Measurements from ENCODE around the gene MPL.

MPL gene

GRCh38 chr1:43327549-43328292, 9.9 kb upstream of the MPL start:
- DNase-seq: no peak

- no peak for DNase-seq
Measured at GRCh38 chr1:43329995-43330751, 7.4 kb upstream of the MPL start.

GRCh38 chr1:43331688-43332087, 5.9 kb upstream of the MPL start:
- no peak for DNase-seq

GRCh38 chr1:43334453-43335205, 3.0 kb upstream of the MPL start:
- no peak for DNase-seq

DNA sequence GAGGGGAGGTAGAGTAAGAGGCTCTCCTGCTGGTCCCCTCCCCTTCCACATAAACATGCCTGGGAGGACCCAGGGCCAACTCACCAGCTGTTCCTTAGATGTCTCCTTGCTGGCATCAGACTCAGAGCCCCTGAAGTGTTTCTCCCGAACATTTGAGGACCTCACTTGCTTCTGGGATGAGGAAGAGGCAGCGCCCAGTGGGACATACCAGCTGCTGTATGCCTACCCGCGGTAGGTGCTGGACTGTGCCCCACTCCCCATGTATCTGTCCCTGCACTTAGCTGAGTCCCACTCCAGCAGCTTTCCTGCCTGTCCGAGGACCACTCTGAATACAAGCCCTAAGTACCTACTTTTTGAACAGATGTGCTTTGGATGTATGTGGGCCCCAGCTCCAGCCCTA, 383 bp downstream of the MPL start:
- no peak for DNase-seq

DNA sequence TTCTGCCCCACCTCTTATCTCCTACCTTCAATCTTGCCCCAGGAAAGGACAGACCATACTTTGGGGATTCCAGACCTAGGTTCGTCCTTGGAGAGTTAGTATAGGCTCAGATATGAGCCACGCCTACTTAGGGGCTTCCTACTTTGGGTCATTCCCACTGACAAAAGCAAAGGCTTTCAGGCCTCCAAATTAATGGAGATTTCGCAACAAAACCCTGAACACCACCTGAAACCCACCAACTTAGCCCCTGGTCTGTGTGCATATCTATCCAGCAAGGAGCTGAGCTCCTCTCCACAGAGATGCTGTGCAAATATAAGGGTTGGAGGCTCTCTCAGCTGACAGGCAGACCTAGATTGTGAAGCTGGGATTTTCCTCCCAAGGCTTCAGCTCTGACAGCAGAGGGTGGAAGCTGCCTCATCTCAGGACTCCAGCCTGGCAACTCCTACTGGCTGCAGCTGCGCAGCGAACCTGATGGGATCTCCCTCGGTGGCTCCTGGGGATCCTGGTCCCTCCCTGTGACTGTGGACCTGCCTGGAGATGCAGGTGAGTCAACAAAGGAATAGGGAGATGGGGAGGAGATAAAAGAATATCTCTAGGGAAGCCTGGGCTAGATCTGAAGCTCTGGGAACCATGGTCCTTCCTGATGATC, 2.1 kb downstream of the MPL start:
- DNase-seq: no peak

DNA sequence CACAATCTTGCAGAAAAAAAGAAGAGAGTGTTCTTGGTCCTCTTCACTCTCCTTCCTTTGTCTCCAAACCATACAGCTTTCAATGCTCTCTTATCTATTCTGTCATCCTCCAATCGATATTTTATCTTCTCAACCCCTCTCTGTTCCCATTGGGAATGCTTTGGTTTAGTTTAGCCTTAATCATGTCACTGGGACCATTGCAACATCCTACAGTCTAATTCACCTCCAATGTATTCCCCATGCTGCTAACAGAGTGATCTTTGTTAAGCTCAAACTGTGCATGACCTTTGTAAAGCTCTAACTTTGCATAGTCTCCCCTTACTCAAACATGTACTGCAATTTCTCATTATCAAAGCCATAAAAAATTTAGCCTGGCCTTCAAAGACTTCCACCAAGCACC, 2.9 kb downstream of the MPL start:
- DNase-seq: no peak

GRCh38 chr1:43344267-43344850, 6.7 kb downstream of the MPL start:
- no peak for DNase-seq

DNA sequence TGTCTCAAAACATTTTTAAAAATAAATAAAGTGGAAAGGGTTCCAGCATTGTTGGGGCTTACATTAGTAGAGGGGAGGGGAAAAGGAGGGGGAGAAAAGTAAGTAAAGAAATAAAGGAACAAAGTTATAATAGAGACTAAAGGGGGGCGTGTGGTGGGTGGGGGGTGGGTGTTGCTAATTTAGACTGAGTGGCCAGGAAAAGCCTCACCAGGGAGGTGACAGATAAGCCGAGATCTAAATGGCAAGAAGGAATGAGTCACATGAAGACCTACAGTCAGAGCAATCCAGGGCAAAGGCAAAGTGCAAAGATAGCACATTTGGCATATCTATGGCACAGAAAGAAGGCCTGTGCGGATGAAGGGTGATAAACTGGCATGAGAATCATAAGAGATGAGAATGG, 7.5 kb downstream of the MPL start:
- DNase-seq: no peak

- no peak for DNase-seq
Measured at GRCh38 chr1:43346636-43347035, 9.0 kb downstream of the MPL start.

DNA sequence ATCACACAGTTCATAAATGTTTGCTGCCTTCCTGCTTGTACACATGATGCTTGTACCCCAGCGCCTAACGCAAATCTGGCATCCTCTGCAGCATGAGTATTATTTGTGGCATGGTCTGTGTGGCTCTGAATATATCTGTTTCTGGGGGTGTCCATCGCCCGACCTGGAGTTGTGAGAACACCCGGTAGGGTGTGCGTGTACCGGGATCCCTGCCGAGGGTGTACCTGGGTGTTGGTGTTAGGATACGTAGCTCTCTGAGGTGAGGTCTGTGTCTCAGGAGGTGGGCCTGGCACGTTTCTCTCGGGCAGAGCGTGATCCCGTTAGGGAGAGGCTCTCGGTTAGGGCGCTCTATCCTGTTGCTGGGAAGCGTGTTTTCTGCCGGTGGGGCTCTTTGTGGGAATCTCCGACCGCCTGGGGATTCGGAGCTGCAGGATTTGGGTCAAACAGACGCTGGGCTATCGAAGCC, 10.8 kb downstream of the MPL start:
- DNase-seq: no peak

DNA sequence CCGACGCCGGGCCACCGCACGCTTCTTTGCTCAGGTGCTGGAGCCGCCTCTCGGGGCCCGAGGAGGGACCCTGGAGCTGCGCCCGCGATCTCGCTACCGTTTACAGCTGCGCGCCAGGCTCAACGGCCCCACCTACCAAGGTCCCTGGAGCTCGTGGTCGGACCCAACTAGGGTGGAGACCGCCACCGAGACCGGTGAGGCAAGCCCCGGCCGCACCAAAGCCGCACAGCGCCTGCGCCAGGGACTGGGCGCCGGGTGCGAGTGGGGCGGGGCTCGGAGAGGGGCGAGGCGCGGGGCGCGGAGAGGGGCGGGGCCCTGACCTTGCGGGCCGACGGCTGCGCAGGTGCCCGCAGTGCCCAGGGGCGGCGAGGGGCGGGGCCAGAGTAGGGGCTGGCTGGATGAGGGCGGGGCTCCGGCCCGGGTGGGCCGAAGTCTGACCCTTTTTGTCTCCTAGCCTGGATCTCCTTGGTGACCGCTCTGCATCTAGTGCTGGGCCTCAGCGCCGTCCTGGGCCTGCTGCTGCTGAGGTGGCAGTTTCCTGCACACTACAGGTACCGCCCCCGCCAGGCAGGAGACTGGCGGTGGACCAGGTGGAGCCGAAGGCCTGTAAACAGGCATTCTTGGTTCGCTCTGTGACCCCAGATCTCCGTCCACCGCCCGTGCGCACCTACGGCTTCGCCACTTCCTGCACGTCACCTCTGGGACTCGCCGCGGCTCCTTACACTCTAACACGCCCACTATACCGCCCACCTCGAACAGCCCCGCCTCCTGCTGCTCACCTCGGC, 11.4 kb downstream of the MPL start:
- peak; percentile 57 for DNase-seq

DNA sequence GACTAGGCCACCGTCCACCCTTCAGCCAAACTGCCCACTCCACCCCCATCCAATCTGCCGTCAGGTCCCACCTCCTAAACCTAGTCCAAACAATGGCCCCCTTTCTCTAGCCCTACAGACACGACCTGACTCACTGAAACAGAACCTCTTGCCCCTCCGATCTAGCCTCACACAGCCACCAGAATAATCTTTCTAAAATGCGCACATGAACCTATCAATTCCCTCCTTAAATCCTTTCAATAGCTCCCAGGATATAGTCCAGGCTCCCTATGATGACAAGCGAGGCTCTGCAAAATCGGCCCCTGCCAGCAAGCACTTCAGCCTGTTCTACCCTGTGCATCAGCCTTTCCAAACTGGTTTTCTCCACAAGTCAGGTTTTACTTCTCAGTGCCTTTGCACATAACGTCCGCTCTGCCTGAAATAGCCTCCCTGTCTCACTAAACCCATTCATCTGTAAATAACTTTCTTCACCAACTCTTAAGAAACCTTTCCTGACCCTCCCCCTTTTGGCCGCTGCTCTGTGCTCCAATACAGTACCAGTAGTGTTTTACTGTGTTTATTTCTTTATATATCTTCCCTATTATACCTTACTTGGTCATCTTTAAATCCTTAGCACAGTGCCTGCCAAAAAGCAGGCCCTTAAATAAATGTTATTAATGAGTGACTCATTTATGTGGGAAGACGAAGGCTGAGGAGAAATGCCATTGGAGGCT, 12.1 kb downstream of the MPL start:
- DNase-seq: no peak

- no peak for DNase-seq
Measured at GRCh38 chr1:43350976-43351375, 13.4 kb downstream of the MPL start.

GRCh38 chr1:43351421-43352350, 14.1 kb downstream of the MPL start:
- no peak for DNase-seq

GRCh38 chr1:43352351-43352705, 14.7 kb downstream of the MPL start:
- no peak for DNase-seq

DNA sequence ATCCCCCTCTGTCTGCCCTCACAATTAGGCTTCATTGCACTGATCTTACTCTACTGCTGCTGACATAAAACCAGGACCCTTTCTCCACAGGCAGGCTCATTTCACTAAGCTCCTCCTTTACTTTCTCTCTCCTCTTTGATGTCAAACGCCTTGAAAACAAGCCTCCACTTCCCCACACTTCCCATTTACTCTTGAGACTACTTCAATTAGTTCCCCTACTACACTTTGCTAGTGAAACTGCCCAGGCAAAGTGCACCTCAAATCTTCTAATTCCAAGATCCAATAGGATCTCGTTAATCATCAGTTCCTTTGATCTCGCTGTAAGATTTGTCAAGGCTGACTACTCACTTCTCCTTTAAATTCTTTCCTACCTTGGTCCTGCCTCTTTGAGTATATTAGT, 15.3 kb downstream of the MPL start:
- no peak for DNase-seq

DNA sequence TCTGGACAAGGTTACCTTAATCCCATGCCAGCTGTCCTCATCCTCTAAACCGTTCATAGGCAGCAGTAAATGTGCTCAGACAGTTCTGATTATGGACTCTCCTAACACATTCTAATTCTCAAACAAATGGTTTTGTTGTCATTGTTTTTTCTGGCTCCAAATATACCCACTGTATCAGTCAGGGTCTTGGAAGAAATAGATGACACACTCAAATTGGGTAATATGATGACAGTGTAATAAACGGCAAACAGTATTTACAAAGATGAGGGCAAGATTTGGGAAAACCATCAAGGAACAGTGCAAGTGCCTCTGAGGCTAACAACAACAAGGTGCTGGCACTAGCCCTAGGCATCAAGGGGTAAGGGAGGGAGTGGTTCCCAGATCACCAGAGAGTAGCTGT, 16.9 kb downstream of the MPL start:
- no peak for DNase-seq

DNA sequence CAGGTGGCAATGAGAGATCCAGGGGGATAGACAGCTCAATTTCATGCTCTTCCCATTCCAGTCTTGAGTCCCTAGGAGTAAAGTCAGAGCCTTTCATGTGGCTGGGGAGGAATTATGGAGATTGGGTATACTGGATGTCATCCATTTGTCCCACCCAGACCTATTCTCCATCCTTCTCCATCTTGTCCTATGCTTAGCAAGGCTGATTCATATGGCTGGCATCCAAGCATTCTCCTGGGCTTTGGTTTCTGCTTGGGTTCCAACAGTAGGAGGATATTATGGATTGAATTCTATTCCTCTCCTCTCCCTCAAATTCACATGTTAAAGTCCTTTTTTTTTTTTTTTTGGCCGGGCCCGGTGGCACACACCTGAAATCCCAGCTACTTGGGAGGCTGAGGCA, 17.3 kb downstream of the MPL start:
- no peak for DNase-seq

GRCh38 chr1:43357251-43357650, 19.6 kb downstream of the MPL start:
- DNase-seq: no peak
